Measurements from ENCODE around the gene SMPDL3A. TPM values are rescaled to one million over a fixed set of nuclear protein-coding genes. Genes with fewer than 3 reads are reported as not detected.

The SMPDL3A gene
- total RNA-seq, 4 donors from 2014 or later, result 8.6 to 14.0 (median 10.5) TPM

DNA sequence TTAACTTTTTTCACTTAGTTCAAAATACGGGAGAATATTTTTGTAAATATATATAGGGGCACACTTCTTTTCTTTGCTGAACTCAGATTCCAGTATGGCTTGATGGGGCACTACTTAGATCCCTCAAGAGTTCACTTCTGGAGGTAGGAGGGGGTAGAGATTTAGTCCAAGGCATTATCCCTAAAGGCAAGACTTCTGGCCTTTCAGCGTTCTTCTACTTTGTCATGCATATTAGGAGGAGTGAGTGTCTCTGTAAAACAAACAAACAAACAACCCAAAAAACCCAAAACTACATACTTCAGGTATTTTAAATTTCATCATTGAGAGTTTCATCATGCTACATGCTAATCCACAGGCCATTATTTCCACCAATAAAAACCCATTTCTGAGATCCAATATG lies 32.0 kb downstream of the SMPDL3A start:
- H3K4me3 ChIP-seq, result no peak overlapping the region
- H3K27ac ChIP-seq, result no peak overlapping the region
- TF ChIP-seq POLR2A (IDR thresholded peaks at IDR 0.05) (no peak), EP300 (IDR thresholded peaks at IDR 0.05) (no peak)
- TF ChIP-seq, protein P1, sequence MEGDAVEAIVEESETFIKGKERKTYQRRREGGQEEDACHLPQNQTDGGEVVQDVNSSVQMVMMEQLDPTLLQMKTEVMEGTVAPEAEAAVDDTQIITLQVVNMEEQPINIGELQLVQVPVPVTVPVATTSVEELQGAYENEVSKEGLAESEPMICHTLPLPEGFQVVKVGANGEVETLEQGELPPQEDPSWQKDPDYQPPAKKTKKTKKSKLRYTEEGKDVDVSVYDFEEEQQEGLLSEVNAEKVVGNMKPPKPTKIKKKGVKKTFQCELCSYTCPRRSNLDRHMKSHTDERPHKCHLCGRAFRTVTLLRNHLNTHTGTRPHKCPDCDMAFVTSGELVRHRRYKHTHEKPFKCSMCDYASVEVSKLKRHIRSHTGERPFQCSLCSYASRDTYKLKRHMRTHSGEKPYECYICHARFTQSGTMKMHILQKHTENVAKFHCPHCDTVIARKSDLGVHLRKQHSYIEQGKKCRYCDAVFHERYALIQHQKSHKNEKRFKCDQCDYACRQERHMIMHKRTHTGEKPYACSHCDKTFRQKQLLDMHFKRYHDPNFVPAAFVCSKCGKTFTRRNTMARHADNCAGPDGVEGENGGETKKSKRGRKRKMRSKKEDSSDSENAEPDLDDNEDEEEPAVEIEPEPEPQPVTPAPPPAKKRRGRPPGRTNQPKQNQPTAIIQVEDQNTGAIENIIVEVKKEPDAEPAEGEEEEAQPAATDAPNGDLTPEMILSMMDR (IDR thresholded peaks at IDR 0.05), result no peak
- no peaks in the 10 kb centered on the region for H3K36me3 ChIP-seq
- 50 to 65% methylated on average over 2 of the region's 2 CpGs for WGBS, 2 donors
- H3K9me3 ChIP-seq, result no peaks in the 10 kb centered on the region
- no peaks in the 10 kb centered on the region for H3K27me3 ChIP-seq
- DNase-seq (ENCODE audit: low spot score in 2 of 2), result no peak
- H3K4me1 ChIP-seq, result no peaks in the 10 kb centered on the region

DNA sequence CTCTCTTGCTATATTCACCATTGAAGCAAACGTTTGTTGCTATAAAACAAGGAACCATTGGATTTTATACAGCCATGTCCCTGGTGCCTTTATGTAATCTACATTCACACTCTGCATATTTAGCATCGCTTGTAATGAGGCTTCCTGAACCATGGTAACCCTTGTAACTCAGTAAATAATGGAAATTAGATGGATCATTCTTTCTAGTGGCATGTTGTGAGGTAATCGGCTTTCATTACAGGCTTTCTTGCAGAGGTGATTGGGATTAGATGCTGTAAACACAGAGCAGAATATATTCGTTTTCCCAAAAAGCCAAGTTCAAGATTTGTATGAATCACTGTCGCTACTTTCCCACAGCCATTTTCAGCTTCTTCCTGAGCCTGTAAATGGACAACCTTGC lies 36.1 kb downstream of the SMPDL3A start:
- 62 to 69% methylated on average over 5 of the region's 5 CpGs for WGBS, 2 donors
- no peaks in the 10 kb centered on the region for H3K9me3 ChIP-seq
- H3K4me3 ChIP-seq, result no peak overlapping the region
- no peaks in the 10 kb centered on the region for H3K4me1 ChIP-seq
- H3K27ac ChIP-seq, result no peak overlapping the region
- H3K27me3 ChIP-seq, result no peaks in the 10 kb centered on the region
- H3K36me3 ChIP-seq, result no peaks in the 10 kb centered on the region
- DNase-seq (ENCODE audit: low spot score in 2 of 2), result no peak
- TF ChIP-seq POLR2A (IDR thresholded peaks at IDR 0.05) (no peak), EP300 (IDR thresholded peaks at IDR 0.05) (no peak)
- TF ChIP-seq, protein P1 (IDR thresholded peaks at IDR 0.05), result no peak

DNA sequence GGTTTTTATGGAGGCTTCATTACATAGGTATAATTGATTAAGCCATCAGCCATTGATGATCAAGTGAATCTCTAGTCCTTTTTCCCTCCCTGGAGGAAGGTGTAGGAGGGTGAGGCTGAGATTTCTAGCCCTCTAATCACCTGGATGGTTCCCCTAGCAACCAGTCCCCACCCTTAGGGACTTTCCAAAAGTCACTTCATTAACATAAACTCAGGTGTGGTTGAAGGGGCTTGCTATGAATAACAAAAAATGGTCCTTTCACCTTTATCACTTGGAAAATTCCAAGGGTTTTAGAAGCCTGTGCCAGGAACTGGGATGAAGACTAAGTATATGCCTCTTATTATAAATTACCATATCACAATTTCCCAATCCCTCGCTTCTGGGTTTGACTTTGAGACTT lies 40.4 kb downstream of the SMPDL3A start:
- Histone ChIP-seq H3K27ac (no peak overlapping the region), H3K27me3 (no peaks in the 10 kb centered on the region), H3K36me3 (no peaks in the 10 kb centered on the region), H3K4me1 (no peaks in the 10 kb centered on the region), H3K9me3 (no peaks in the 10 kb centered on the region), H3K4me3 (no peak overlapping the region)
- TF ChIP-seq POLR2A (IDR thresholded peaks at IDR 0.05), result no peak
- TF ChIP-seq, protein P1 (IDR thresholded peaks at IDR 0.05), result no peak
- no peak for TF ChIP-seq EP300 (IDR thresholded peaks at IDR 0.05)
- DNase-seq (ENCODE audit: low spot score in 2 of 2), result no peak
- 88 to 96% methylated on average over 1 of the region's 1 CpG for WGBS, 2 donors

DNA sequence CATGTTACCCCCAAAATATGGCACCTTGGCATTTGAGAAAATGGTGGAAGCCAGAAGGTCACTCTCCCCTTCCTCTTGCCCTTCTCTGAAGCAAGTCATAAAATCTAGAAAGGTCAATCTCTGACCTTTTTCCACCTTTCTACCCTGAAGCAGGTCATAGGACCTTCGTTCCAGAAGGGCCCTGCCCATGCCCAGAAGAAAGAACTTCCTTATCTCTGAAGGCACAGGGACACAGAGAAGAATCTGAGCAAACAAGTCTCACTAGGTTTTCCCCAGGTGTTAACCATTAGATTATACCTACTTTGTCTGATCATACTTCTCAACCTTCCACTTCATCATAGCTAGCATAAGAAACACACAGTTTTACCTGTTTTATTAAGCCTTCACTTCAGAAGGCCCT lies 42.5 kb downstream of the SMPDL3A start:
- TF ChIP-seq, protein P1 (IDR thresholded peaks at IDR 0.05), result no peak
- TF ChIP-seq POLR2A (IDR thresholded peaks at IDR 0.05) (no peak), EP300 (IDR thresholded peaks at IDR 0.05) (no peak)
- Histone ChIP-seq H3K4me3 (no peak overlapping the region), H3K36me3 (no peaks in the 10 kb centered on the region), H3K4me1 (no peaks in the 10 kb centered on the region), H3K27ac (no peak overlapping the region), H3K27me3 (no peaks in the 10 kb centered on the region), H3K9me3 (no peaks in the 10 kb centered on the region)
- no peak for DNase-seq (ENCODE audit: low spot score in 2 of 2)
- WGBS, 2 donors, result 81 to 91% methylated on average over 1 of the region's 1 CpG

DNA sequence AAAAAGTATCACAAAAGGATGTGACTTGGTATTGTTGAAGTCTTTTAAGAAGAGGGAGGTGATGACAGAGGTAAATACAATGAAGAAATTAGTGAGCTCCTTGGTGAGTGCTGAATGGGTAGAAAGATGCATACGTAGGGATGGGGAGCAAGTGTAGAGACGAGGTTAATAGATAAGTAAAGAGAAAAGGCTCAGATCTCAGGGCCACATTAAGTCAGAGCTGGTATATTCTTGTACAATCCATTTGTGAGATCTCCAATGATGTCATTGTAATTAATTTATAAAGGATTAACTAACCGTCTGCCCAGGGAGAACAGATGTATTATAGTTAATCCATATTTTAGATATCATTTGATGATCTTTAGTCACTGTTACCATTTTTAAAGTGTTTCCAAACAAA lies 43.4 kb downstream of the SMPDL3A start:
- H3K36me3 ChIP-seq, result no peaks in the 10 kb centered on the region
- TF ChIP-seq, protein P1 (IDR thresholded peaks at IDR 0.05), result no peak
- TF ChIP-seq EP300 (IDR thresholded peaks at IDR 0.05) (no peak), POLR2A (IDR thresholded peaks at IDR 0.05) (no peak)
- WGBS, 2 donors, result 80% methylated on average over 3 of the region's 3 CpGs

More for the DNA sequence above, 43.4 kb downstream of the SMPDL3A start:
- Histone ChIP-seq H3K4me1 (no peaks in the 10 kb centered on the region), H3K9me3 (no peaks in the 10 kb centered on the region), H3K27ac (no peak overlapping the region), H3K27me3 (no peaks in the 10 kb centered on the region), H3K4me3 (no peak overlapping the region)
- no peak for DNase-seq (ENCODE audit: low spot score in 2 of 2)
